Stomach (tissue), 9 donors: Measurements from ENCODE around the gene TNRC6B. TPM values are rescaled to one million over a fixed set of nuclear protein-coding genes. Genes with fewer than 3 reads are reported as not detected.
A peak's percentile ranks its signal among the peaks of the same experiment; 100 is the strongest.
"Not testable (repeated sequence)": the region's sequence is repeated elsewhere in the genome, so short reads cannot be mapped to it uniquely, and the experiment has no call there.

Source experiments
- DNase-seq, 2 donors: peaks; one replicate each; pipeline versions ENCODE4 v3.0.0 to v3.0.0-alpha.2; 2013 to 2019
- H3K27ac ChIP-seq, 5 donors: fragments of 200-600 bp in 4 of 5; sonication (generic) in 4 of 5; one replicate each; pipeline ENCODE4 v1.5.1; 2013 to 2019; ENCODE audit warnings: mild to moderate bottlenecking in 1 of 5, moderate library complexity in 1 of 5
- H3K27me3 ChIP-seq, 3 donors: fragments of 200-600 bp; sonication (generic); one replicate each; pipeline ENCODE4 v1.5.1; 2017 to 2019; ENCODE audit warnings: mixed run types in 1 of 3
- H3K36me3 ChIP-seq, 4 donors: fragments of 200-600 bp; sonication (generic); 1 replicate in 3 of 4; 2 replicates in 1 of 4; pipeline ENCODE4 v1.5.1; 2016 to 2019
- H3K4me1 ChIP-seq, 4 donors: fragments of 200-600 bp; sonication (generic); one replicate each; pipeline ENCODE4 v1.5.1; 2016 to 2019
- H3K4me3 ChIP-seq, 4 donors: fragments of 200-600 bp; sonication (generic) in 3 of 4; one replicate each; pipeline ENCODE4 v1.5.1; 2016 to 2019; ENCODE audit warnings: mild to moderate bottlenecking in 1 of 4
- H3K9me3 ChIP-seq, 4 donors: fragments of 200-600 bp; sonication (generic); one replicate each; pipeline ENCODE4 v1.5.1; 2016 to 2019
- CTCF ChIP-seq, 7 experiments: fragments of 450-650 bp in 4 of 7; fragments of 200-600 bp in 3 of 7; sonication (generic) in 3 of 7; IDR thresholded peaks; one replicate each; pipeline ENCODE4 v1.5.1; 2016 to 2019; ENCODE audit warnings: antibody characterized with exemption in 7 of 7, control low read depth in 2 of 7, mild to moderate bottlenecking in 1 of 7
- EP300 ChIP-seq: sonication (generic); formaldehyde crosslinking; IDR thresholded peaks from one replicate; pipeline ENCODE4 v1.6.1; 2017; ENCODE audit warnings: antibody characterized with exemption
- POLR2A ChIP-seq, 4 donors: fragments of 450-650 bp; IDR thresholded peaks; one replicate each; pipeline ENCODE4 v1.6.1; 2016; ENCODE audit warnings: antibody characterized with exemption in 4 of 4, control low read depth in 2 of 4, mild to moderate bottlenecking in 1 of 4, moderate library complexity in 1 of 4
- POLR2AphosphoS5 ChIP-seq, 3 donors: sonication (generic); formaldehyde crosslinking; IDR thresholded peaks; one replicate each; pipeline ENCODE4 v1.6.1; 2016; ENCODE audit warnings: antibody characterized with exemption in 3 of 3
- WGBS, 5 donors: extraction: QIAGEN DNeasy Blood & Tissue Kit in 3 of 5; methylation state at CpG; one replicate each; pipeline versions ENCODE4 v1.1.5 to v1.1.7; 2013 to 2018; 5-methylcytosine and 5-hydroxymethylcytosine counted together
- intact Hi-C: fragments of 100-400 bp; cut with DNase I; formaldehyde crosslinking; loops from one replicate; pipeline ENCODE4 v1.15.1; 2023; ENCODE audit warnings: low total_unique reads
- polyA plus RNA-seq, 3 donors: library from polyadenylated mRNA; stranded (reverse); fragments of 200-250 nt; gene quantifications; one replicate each; pipeline ENCODE4 v1.2.3, GENCODE V29; 2013
- total RNA-seq, 5 donors: library from RNA; depleted of rRNA; stranded (reverse); fragments of >200 nt; gene quantifications; one replicate each; pipeline versions ENCODE4 v1.1.0 to v1.2.3, GENCODE V29; 2014 to 2016
- donor health status: healthy with polysubstance abuse.
- donor health status: Bipolar disorder and iron deficiency.
- donor health status: healthy.

The TNRC6B gene
- total and polyA plus RNA-seq, 8 donors: 0.88 to 316 (median 18.0) TPM

- no peak for DNase-seq
- no peak overlapping the region for H3K4me3 ChIP-seq
- peaks cover 32 to 48% (median 45%) of the 10 kb centered on the region in 4 donors for H3K36me3 ChIP-seq
- H3K27ac ChIP-seq: peak overlapping the region in 1 of 5 donors; percentile 41
- peaks cover 9 to 49% (median 29%) of the 10 kb centered on the region in 4 donors for H3K4me1 ChIP-seq
- intact Hi-C loops: no loop called here
- WGBS, 5 donors: 84 to 95% (median 87%) methylated on average over 3 of the region's 3 CpGs
- TF ChIP-seq POLR2A (IDR thresholded peaks at IDR 0.05): no peak
- no peak for TF ChIP-seq POLR2AphosphoS5 (IDR thresholded peaks at IDR 0.05)
- TF ChIP-seq EP300: no peak
- no peak for TF ChIP-seq CTCF (IDR thresholded peaks at IDR 0.05)
- H3K9me3 ChIP-seq: no peaks in the 10 kb centered on the region
- no peaks in the 10 kb centered on the region for H3K27me3 ChIP-seq
Observed at GRCh38 chr22:40368836-40369235, 191.1 kb downstream of the TNRC6B start.

- no peak overlapping the region for H3K4me3 ChIP-seq
- no peaks in the 10 kb centered on the region for H3K9me3 ChIP-seq
- intact Hi-C loops: no loop called here
- H3K27ac ChIP-seq: peak overlapping the region in 1 of 5 donors; percentile 7
- peaks cover 16 to 89% (median 59%) of the 10 kb centered on the region in 4 donors for H3K4me1 ChIP-seq
- no peak for DNase-seq
- peaks cover 0 to 7% (median 2%) of the 10 kb centered on the region in 4 donors for H3K36me3 ChIP-seq
- TF ChIP-seq CTCF (IDR thresholded peaks at IDR 0.05) (no peak), POLR2A (IDR thresholded peaks at IDR 0.05) (no peak), POLR2AphosphoS5 (IDR thresholded peaks at IDR 0.05) (no peak), EP300 (no peak)
- no peaks in the 10 kb centered on the region for H3K27me3 ChIP-seq
- 93 to 96% (median 94%) methylated on average over 7 to 8 of the region's 8 CpGs for WGBS, 5 donors
Observed at GRCh38 chr22:40374567-40374966, 196.8 kb downstream of the TNRC6B start.

GRCh38 chr22:40376149-40376548 is 198.4 kb downstream of the TNRC6B start:
- peaks cover 14 to 87% (median 54%) of the 10 kb centered on the region in 4 donors for H3K4me1 ChIP-seq
- 33 to 68% (median 44%) methylated on average over 5 of the region's 5 CpGs for WGBS, 5 donors
- no peak for TF ChIP-seq POLR2AphosphoS5 (IDR thresholded peaks at IDR 0.05)
- TF ChIP-seq EP300: no peak
- TF ChIP-seq POLR2A (IDR thresholded peaks at IDR 0.05): no peak
- TF ChIP-seq CTCF (IDR thresholded peaks at IDR 0.05): no peak
- peak overlapping the region in 2 of 5 donors; percentile 14 to 42 for H3K27ac ChIP-seq
- intact Hi-C loops: no loop called here
- H3K4me3 ChIP-seq: no peak overlapping the region
- H3K9me3 ChIP-seq: no peaks in the 10 kb centered on the region
- H3K27me3 ChIP-seq: no peaks in the 10 kb centered on the region
- no peak for DNase-seq
- peaks cover 0 to 7% (median 2%) of the 10 kb centered on the region in 4 donors for H3K36me3 ChIP-seq

GRCh38 chr22:40377931-40378330 is 200.2 kb downstream of the TNRC6B start:
- intact Hi-C loops: no loop called here
- Histone ChIP-seq H3K4me3 (no peak overlapping the region), H3K36me3 (peaks cover 0 to 7% (median 2%) of the 10 kb centered on the region in 4 donors), H3K27me3 (no peaks in the 10 kb centered on the region), H3K9me3 (no peaks in the 10 kb centered on the region), H3K4me1 (peaks cover 7 to 82% (median 49%) of the 10 kb centered on the region in 4 donors), H3K27ac (peak overlapping the region in 3 of 5 donors; percentile 59 to 64 (median 64))
- WGBS, 5 donors: 89 to 96% (median 90%) methylated on average over 2 of the region's 2 CpGs
- DNase-seq: no peak
- TF ChIP-seq POLR2AphosphoS5 (IDR thresholded peaks at IDR 0.05) (no peak), CTCF (IDR thresholded peaks at IDR 0.05) (no peak), POLR2A (IDR thresholded peaks at IDR 0.05) (no peak), EP300 (no peak)

- H3K36me3 ChIP-seq, H3K27me3 ChIP-seq, H3K9me3 ChIP-seq, DNase-seq, H3K4me3 ChIP-seq, intact Hi-C loops: not testable (repeated sequence)
- peaks cover 7 to 82% (median 47%) of the 10 kb centered on the region in 4 donors for H3K4me1 ChIP-seq
- peak overlapping the region; percentile 32 to 64 (median 59) for H3K27ac ChIP-seq
- 83 to 94% (median 89%) methylated on average over 11 of the region's 11 CpGs for WGBS, 5 donors
Observed at GRCh38 chr22:40378448-40378847, 200.7 kb downstream of the TNRC6B start.
